DND-41 (cell line): ENCODE data around the gene CEACAM19.

Experiments
- ATAC-seq: fragments of 200-7000 bp; cut with Tn5 transposase; 3 replicates; pipeline ENCODE4 v1.9.1; 2021; ENCODE audit warnings: low read depth; ENCODE audit not compliant: insufficient read depth
- DNase-seq: peaks from one replicate; pipeline ENCODE4 v3.0.0-alpha.2; 2020
- H2AFZ ChIP-seq: 2 replicates; pipeline ENCODE4 v1.6.0; 2012; ENCODE audit warnings: low read depth, low read length
- H3K27ac ChIP-seq: 2 replicates; pipeline ENCODE4 v1.5.1; 2012; ENCODE audit warnings: low read length, inconsistent platforms
- H3K27me3 ChIP-seq: fragments of 200-600 bp; sonication (generic); 2 replicates; pipeline ENCODE4 v1.6.0; 2012; ENCODE audit warnings: low read length, mild to moderate bottlenecking, inconsistent platforms; ENCODE audit not compliant: insufficient read depth, poor library complexity
- H3K36me3 ChIP-seq: 2 replicates; pipeline ENCODE4 v1.5.1; 2012; ENCODE audit warnings: low read length, inconsistent platforms; ENCODE audit not compliant: insufficient read depth
- H3K4me1 ChIP-seq: 2 replicates; pipeline ENCODE4 v1.5.1; 2012; ENCODE audit warnings: mild to moderate bottlenecking, low read length; ENCODE audit not compliant: insufficient read depth
- H3K4me2 ChIP-seq: 2 replicates; pipeline ENCODE4 v1.6.0; 2012; ENCODE audit warnings: mild to moderate bottlenecking, moderate library complexity, low read length, inconsistent platforms; ENCODE audit not compliant: insufficient read depth
- H3K4me3 ChIP-seq, 2 experiments: fragments of 200-600 bp in 1 of 2; shearing (Covaris generic) in 1 of 2; 2 replicates each; pipeline ENCODE4 v1.5.1; 2012 to 2016; ENCODE audit warnings: inconsistent platforms in 2 of 2, low read length in 2 of 2, mild to moderate bottlenecking in 2 of 2, low read depth in 1 of 2, moderate library complexity in 1 of 2
- H3K79me2 ChIP-seq: 2 replicates; pipeline ENCODE4 v1.6.0; 2012; ENCODE audit warnings: low read length, inconsistent platforms; ENCODE audit not compliant: insufficient read depth
- H3K9ac ChIP-seq: 2 replicates; pipeline ENCODE4 v1.6.0; 2012; ENCODE audit warnings: low read depth, mild to moderate bottlenecking, inconsistent platforms, low read length, moderate library complexity
- H3K9me3 ChIP-seq: 2 replicates; pipeline ENCODE4 v1.5.1; 2012; ENCODE audit warnings: low read length, moderate library complexity, mild to moderate bottlenecking, inconsistent platforms; ENCODE audit not compliant: insufficient read depth, severe bottlenecking
- H4K20me1 ChIP-seq: 2 replicates; pipeline ENCODE4 v1.6.0; 2012; ENCODE audit warnings: low read length; ENCODE audit not compliant: insufficient read depth
- EZH2 ChIP-seq: IDR thresholded peaks from 3 replicates; pipeline ENCODE4 v1.6.1; 2012; ENCODE audit warnings: borderline replicate concordance, low read depth, mild to moderate bottlenecking, moderate library complexity, low read length, inconsistent platforms; ENCODE audit not compliant: severe bottlenecking
- TF ChIP-seq, protein P1 (sequence below): IDR thresholded peaks from 2 replicates; pipeline ENCODE4 v1.5.1; 2012; ENCODE audit warnings: borderline replicate concordance, low read length, moderate library complexity, mild to moderate bottlenecking; ENCODE audit not compliant: poor library complexity, severe bottlenecking; ENCODE audit errors: extremely low read depth

Gene CEACAM19

DNA sequence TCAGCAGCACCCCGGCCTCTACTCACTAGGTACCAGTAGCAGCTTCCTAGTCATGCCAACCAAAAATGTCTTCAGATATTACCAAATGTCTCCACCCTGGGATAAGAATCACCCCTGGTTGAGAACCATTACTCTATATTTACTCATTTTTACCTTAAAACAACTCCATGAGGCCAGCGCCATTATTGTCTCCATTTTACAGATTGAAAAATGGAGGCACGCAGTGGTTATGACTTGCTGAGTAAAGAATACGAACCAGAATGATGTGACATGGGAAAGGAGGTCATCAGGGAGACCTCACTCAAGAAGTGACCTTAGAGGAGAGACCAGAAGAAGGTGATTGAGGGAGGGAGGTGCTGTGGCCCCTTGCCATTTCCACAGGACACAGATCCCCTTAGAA is 2.2 kb downstream of the CEACAM19 start:
- Histone ChIP-seq H3K79me2 (no peaks in the 10 kb centered on the region), H3K27me3 (no peaks in the 10 kb centered on the region), H3K27ac (no peak overlapping the region), H3K4me2 (no peak overlapping the region), H3K9ac (no peak overlapping the region), H4K20me1 (no peaks in the 10 kb centered on the region), H3K4me1 (no peaks in the 10 kb centered on the region), H2AFZ (no peak overlapping the region), H3K4me3 (no peak overlapping the region), H3K36me3 (no peaks in the 10 kb centered on the region), H3K9me3 (no peaks in the 10 kb centered on the region)
- no peak for DNase-seq
- TF ChIP-seq, protein P1, sequence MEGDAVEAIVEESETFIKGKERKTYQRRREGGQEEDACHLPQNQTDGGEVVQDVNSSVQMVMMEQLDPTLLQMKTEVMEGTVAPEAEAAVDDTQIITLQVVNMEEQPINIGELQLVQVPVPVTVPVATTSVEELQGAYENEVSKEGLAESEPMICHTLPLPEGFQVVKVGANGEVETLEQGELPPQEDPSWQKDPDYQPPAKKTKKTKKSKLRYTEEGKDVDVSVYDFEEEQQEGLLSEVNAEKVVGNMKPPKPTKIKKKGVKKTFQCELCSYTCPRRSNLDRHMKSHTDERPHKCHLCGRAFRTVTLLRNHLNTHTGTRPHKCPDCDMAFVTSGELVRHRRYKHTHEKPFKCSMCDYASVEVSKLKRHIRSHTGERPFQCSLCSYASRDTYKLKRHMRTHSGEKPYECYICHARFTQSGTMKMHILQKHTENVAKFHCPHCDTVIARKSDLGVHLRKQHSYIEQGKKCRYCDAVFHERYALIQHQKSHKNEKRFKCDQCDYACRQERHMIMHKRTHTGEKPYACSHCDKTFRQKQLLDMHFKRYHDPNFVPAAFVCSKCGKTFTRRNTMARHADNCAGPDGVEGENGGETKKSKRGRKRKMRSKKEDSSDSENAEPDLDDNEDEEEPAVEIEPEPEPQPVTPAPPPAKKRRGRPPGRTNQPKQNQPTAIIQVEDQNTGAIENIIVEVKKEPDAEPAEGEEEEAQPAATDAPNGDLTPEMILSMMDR = no peak
- no peak for TF ChIP-seq EZH2
- ATAC-seq = no peak

DNA sequence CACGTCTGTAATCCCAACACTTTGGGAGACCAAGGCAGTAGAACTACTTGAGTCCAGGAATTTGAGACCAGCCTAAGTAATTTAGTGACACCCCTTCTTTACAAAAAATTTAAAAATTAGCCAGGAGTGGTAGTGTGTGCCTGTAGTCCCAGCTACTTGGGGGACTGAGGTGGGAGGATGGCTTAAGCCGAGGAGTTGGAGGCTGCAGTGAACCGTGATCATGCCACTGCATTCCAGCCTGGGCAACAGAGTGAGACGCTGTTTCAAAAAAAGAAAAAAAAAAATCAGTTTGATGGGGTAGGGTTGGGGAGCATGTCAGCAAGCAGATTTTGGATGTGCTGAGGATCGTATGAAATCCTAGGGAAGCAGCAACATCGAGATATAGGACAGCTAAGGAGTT is 4.2 kb downstream of the CEACAM19 start:
- no peak overlapping the region for H3K4me3 ChIP-seq
- no peaks in the 10 kb centered on the region for H4K20me1 ChIP-seq
- no peaks in the 10 kb centered on the region for H3K27me3 ChIP-seq
- H3K36me3 ChIP-seq = no peaks in the 10 kb centered on the region
- H2AFZ ChIP-seq = no peak overlapping the region
- ATAC-seq (no peak), DNase-seq (no peak)
- no peak overlapping the region for H3K9ac ChIP-seq
- H3K9me3 ChIP-seq = no peaks in the 10 kb centered on the region
- no peaks in the 10 kb centered on the region for H3K4me1 ChIP-seq
- TF ChIP-seq EZH2 = no peak
- TF ChIP-seq, protein P1 = no peak
- no peak overlapping the region for H3K27ac ChIP-seq
- no peak overlapping the region for H3K4me2 ChIP-seq
- no peaks in the 10 kb centered on the region for H3K79me2 ChIP-seq

DNA sequence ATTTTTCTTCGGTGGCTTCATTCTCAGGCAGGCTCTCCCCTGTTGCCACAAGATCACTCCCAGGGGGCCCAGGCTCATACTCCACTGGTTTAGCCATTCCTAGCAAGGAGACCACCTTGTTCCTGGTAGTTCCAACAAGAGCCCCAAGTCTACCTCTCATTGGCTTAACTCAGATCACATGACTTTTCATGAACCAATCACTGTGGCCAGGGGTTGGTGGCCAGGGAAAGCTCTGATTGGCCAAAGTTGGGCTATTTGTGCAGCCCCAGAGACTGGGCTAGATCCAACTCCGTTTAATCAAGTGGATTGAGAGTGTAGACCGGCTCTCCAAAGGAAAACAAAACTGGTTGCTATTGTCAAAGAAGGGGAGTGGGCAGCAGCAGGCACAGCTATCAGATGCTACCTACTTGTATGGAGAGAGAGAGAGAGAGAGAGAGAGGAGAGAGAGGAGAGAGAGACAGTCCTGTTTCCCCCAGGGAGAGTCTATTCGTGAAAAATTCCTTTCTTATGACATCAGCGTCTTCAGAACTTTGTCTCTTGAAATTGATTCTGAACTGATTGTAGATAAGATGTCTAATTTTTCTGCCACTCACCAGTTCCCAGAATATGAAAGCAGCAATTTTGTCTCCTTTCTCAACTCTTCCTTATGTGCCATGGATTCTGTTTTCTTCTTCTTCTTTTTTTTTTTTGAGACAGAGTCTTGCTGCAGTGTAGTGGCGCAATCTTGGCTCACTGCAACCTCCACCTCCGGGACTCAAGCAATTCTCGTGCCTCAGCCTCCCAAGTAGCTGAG is 5.9 kb downstream of the CEACAM19 start:
- H3K4me2 ChIP-seq = no peak overlapping the region
- no peak overlapping the region for H3K27ac ChIP-seq
- H3K4me3 ChIP-seq = no peak overlapping the region
- TF ChIP-seq, protein P1 = no peak
- TF ChIP-seq EZH2 = no peak
- no peaks in the 10 kb centered on the region for H3K36me3 ChIP-seq
- no peak overlapping the region for H2AFZ ChIP-seq
- DNase-seq (no peak), ATAC-seq (no peak)
- no peaks in the 10 kb centered on the region for H4K20me1 ChIP-seq
- H3K9ac ChIP-seq = no peak overlapping the region
- H3K79me2 ChIP-seq = no peaks in the 10 kb centered on the region
- H3K4me1 ChIP-seq = no peaks in the 10 kb centered on the region
- no peaks in the 10 kb centered on the region for H3K9me3 ChIP-seq
- no peaks in the 10 kb centered on the region for H3K27me3 ChIP-seq
